ENCODE results near the gene TBX1. TPM values are rescaled to one million over a fixed set of nuclear protein-coding genes. Genes with fewer than 3 reads are reported as not detected.

TBX1 gene
- polyA plus RNA-seq, 1 donor (not counting 4 experiments of a cell fraction or from before 2014, with no cell fraction given) = 0.10 TPM

- dilution Hi-C loops (cut with MboI; ENCODE audit: extremely low pct_ligation_motif_present, low sequenced_read_pairs) = no loop called here
- Histone ChIP-seq H3K9me1 (ENCODE audit: control insufficient read depth, extremely low read depth, insufficient read depth, low read length) (no peaks in the 10 kb centered on the region), H3K79me2 (ENCODE audit: control insufficient read depth, insufficient read depth, low read length) (no peaks in the 10 kb centered on the region), H3K36me3 (ENCODE audit: control insufficient read depth in 2 of 2, extremely low read depth in 1 of 2, insufficient read depth in 2 of 2, low read length in 2 of 2) (no peaks in the 10 kb centered on the region), H3K9ac (ENCODE audit: control insufficient read depth, extremely low read depth, insufficient read depth, low read length) (no peak overlapping the region), H3K4me2 (ENCODE audit: control insufficient read depth, extremely low read depth, insufficient read depth, low read depth, low read length) (no peak overlapping the region), H2AFZ (ENCODE audit: control insufficient read depth, low read length) (no peak overlapping the region), H3K9me3 (ENCODE audit: control insufficient read depth, low read depth, low read length) (no peaks in the 10 kb centered on the region), H3K27ac (ENCODE audit: control insufficient read depth, insufficient read depth, low read length) (no peak overlapping the region), H4K20me1 (ENCODE audit: control insufficient read depth, extremely low read depth, insufficient read depth, low read length) (no peaks in the 10 kb centered on the region), H3K4me1 (ENCODE audit: control insufficient read depth, extremely low read depth, insufficient read depth, low read length) (peaks cover 50% of the 10 kb centered on the region), H3K4me3 (ENCODE audit: control insufficient read depth in 2 of 3, extremely low read depth in 1 of 3, insufficient read depth in 2 of 3, low read depth in 1 of 3, low read length in 3 of 3) (no peak overlapping the region), H3K27me3 (ENCODE audit: control insufficient read depth, extremely low read depth, insufficient read depth, low read length) (no peaks in the 10 kb centered on the region)
- TF ChIP-seq EZH2 (IDR thresholded peaks at IDR 0.05; ENCODE audit: low read length) = no peak
- no peak for TF ChIP-seq CTCF (optimal IDR thresholded peaks at IDR 0.05 in 1 of 3, IDR thresholded peaks at IDR 0.05 in 1 of 3, conservative IDR thresholded peaks at IDR 0.05 in 1 of 3; ENCODE audit: extremely low read depth in 1 of 3, insufficient read depth in 2 of 3, low read length in 3 of 3)
- DNase-seq (ENCODE audit: low read depth, low spot score) (no peak), FAIRE-seq (no peak)
These were observed 49.2 kb downstream of the TBX1 start for GRCh38 chr22:19809741-19810140.

GRCh38 chr22:19810381-19811201 lies 50.0 kb downstream of the TBX1 start:
- no peaks in the 10 kb centered on the region for H3K9me3 ChIP-seq (ENCODE audit: control insufficient read depth, low read depth, low read length)
- no peaks in the 10 kb centered on the region for H3K9me1 ChIP-seq (ENCODE audit: control insufficient read depth, extremely low read depth, insufficient read depth, low read length)
- no peak for TF ChIP-seq EZH2 (IDR thresholded peaks at IDR 0.05; ENCODE audit: low read length)
- TF ChIP-seq CTCF (optimal IDR thresholded peaks at IDR 0.05 in 1 of 3, IDR thresholded peaks at IDR 0.05 in 1 of 3, conservative IDR thresholded peaks at IDR 0.05 in 1 of 3; ENCODE audit: extremely low read depth in 1 of 3, insufficient read depth in 2 of 3, low read length in 3 of 3) = peak in 1 of 3 experiments; percentile 13
- DNase-seq (ENCODE audit: low read depth, low spot score) = no peak
- peak; percentile 74 for FAIRE-seq
- H3K27ac ChIP-seq (ENCODE audit: control insufficient read depth, insufficient read depth, low read length) = no peak overlapping the region
- no peak overlapping the region for H2AFZ ChIP-seq (ENCODE audit: control insufficient read depth, low read length)
- H3K9ac ChIP-seq (ENCODE audit: control insufficient read depth, extremely low read depth, insufficient read depth, low read length) = no peak overlapping the region
- H3K4me3 ChIP-seq (ENCODE audit: control insufficient read depth in 2 of 3, extremely low read depth in 1 of 3, insufficient read depth in 2 of 3, low read depth in 1 of 3, low read length in 3 of 3) = no peak overlapping the region
- H3K4me1 ChIP-seq (ENCODE audit: control insufficient read depth, extremely low read depth, insufficient read depth, low read length) = peaks cover 49% of the 10 kb centered on the region
- H3K36me3 ChIP-seq (ENCODE audit: control insufficient read depth in 2 of 2, extremely low read depth in 1 of 2, insufficient read depth in 2 of 2, low read length in 2 of 2) = no peaks in the 10 kb centered on the region
- dilution Hi-C loops (cut with MboI; ENCODE audit: extremely low pct_ligation_motif_present, low sequenced_read_pairs) = no loop called here
- no peaks in the 10 kb centered on the region for H3K79me2 ChIP-seq (ENCODE audit: control insufficient read depth, insufficient read depth, low read length)
- no peaks in the 10 kb centered on the region for H4K20me1 ChIP-seq (ENCODE audit: control insufficient read depth, extremely low read depth, insufficient read depth, low read length)
- no peaks in the 10 kb centered on the region for H3K27me3 ChIP-seq (ENCODE audit: control insufficient read depth, extremely low read depth, insufficient read depth, low read length)
- no peak overlapping the region for H3K4me2 ChIP-seq (ENCODE audit: control insufficient read depth, extremely low read depth, insufficient read depth, low read depth, low read length)

Measured in keratinocyte (primary cell).